Kidney (tissue), 14 donors: ENCODE measurements around the gene SURF6. TPM values are rescaled to one million over a fixed set of nuclear protein-coding genes. Genes with fewer than 3 reads are reported as not detected.

Experiments used
- DNase-seq, 5 donors: peaks; one replicate each; pipeline ENCODE4 v3.0.0-alpha.2; 2013 to 2020
- FAIRE-seq: peaks from 2 replicates; lab custom pipeline; 2012; peaks lifted over from hg19 to GRCh38; lab: Jason Lieb, UNC
- H3K27ac ChIP-seq, 2 donors: one replicate each; pipeline ENCODE4 v1.7.0; 2013; ENCODE audit warnings: low read depth in 2 of 2, low read length in 2 of 2, inconsistent platforms in 1 of 2
- H3K27me3 ChIP-seq: one replicate; pipeline ENCODE4 v1.7.1; 2013; ENCODE audit warnings: low read length, inconsistent platforms; ENCODE audit not compliant: control insufficient read depth, insufficient read depth
- H3K36me3 ChIP-seq, 3 donors: one replicate each; pipeline versions ENCODE4 v1.7.0 to v1.7.1; 2013; ENCODE audit warnings: low read length in 3 of 3, control low read depth in 1 of 3, inconsistent platforms in 1 of 3; ENCODE audit not compliant: insufficient read depth in 3 of 3, control insufficient read depth in 2 of 3
- H3K4me1 ChIP-seq, 3 donors: one replicate each; pipeline versions ENCODE4 v1.7.0 to v1.7.1; 2013; ENCODE audit warnings: low read length in 3 of 3, inconsistent platforms in 1 of 3, low read depth in 1 of 3; ENCODE audit not compliant: control insufficient read depth in 2 of 3, insufficient read depth in 2 of 3
- H3K4me3 ChIP-seq, 3 donors: one replicate each; pipeline versions ENCODE4 v1.7.0 to v1.8.1; 2013; ENCODE audit warnings: low read length in 3 of 3, control low read depth in 1 of 3, inconsistent platforms in 1 of 3
- H3K9ac ChIP-seq, 3 donors: one replicate each; pipeline versions ENCODE4 v1.7.0 to v1.7.1; 2013; ENCODE audit warnings: low read length in 3 of 3, control low read depth in 1 of 3, inconsistent platforms in 1 of 3
- H3K9me3 ChIP-seq, 3 donors: one replicate each; pipeline versions ENCODE4 v1.7.0 to v1.7.1; 2013; ENCODE audit warnings: low read length in 3 of 3, control low read depth in 1 of 3, inconsistent platforms in 1 of 3; ENCODE audit not compliant: control insufficient read depth in 2 of 3, insufficient read depth in 1 of 3
- intact Hi-C: fragments of 100-400 bp; cut with DNase I; formaldehyde crosslinking; loops from one replicate; pipeline ENCODE4 v1.11.1; 2022
- polyA plus RNA-seq: library from polyadenylated mRNA; stranded (reverse); fragments of 350-450 nt; fragmentation: Illumina TruSeq; extraction: RNeasy Lipid Tissue Mini Kit (QIAGEN cat#74804); gene quantifications from one replicate; pipeline ENCODE4 v1.2.3, GENCODE V29; 2014; ENCODE audit warnings: low read depth, low replicate concordance; ENCODE audit not compliant: insufficient read depth
- total RNA-seq: library from RNA; stranded (reverse); fragmentation: NEBNext Ultra II Directional; extraction: Animal tissue kit (Norgen Biotek cat#: 25700); gene quantifications from one replicate; pipeline ENCODE4 v1.2.1, GENCODE V29; 2021
- TF ChIP-seq, protein P1 (sequence below): IDR thresholded peaks from 3 replicates; pipeline ENCODE4 v1.5.1; 2012; ENCODE audit warnings: mild to moderate bottlenecking, moderate library complexity, borderline replicate concordance; ENCODE audit not compliant: insufficient read depth; ENCODE audit errors: extremely low read depth
- donor health status: control.
- donor health status: control.
- donor health status: control.
- donor health status: control.
- donor health status: control.
- donor health status: DM: yes; HTN: yes; CAD: no.
- donor health status: Normal renal cell carcinoma (clear cell type).

SURF6 gene
- total and polyA plus RNA-seq, 2 donors from 2014 or later, result 16.8 to 17.3 TPM

GRCh38 chr9:133362359-133363044, 26.5 kb upstream of the SURF6 start:
- Histone ChIP-seq H3K27ac (peak overlapping the region; percentile 28 to 55), H3K4me1 (peaks cover 3 to 33% (median 22%) of the 10 kb centered on the region in 3 donors), H3K4me3 (no peak overlapping the region), H3K9me3 (no peaks in the 10 kb centered on the region), H3K36me3 (peaks cover 7 to 59% (median 29%) of the 10 kb centered on the region in 3 donors), H3K27me3 (no peaks in the 10 kb centered on the region), H3K9ac (peak overlapping the region in 1 of 3 donors; percentile 44)
- DNase-seq, result peak in 1 of 5 donors; percentile 66
- TF ChIP-seq, protein P1, sequence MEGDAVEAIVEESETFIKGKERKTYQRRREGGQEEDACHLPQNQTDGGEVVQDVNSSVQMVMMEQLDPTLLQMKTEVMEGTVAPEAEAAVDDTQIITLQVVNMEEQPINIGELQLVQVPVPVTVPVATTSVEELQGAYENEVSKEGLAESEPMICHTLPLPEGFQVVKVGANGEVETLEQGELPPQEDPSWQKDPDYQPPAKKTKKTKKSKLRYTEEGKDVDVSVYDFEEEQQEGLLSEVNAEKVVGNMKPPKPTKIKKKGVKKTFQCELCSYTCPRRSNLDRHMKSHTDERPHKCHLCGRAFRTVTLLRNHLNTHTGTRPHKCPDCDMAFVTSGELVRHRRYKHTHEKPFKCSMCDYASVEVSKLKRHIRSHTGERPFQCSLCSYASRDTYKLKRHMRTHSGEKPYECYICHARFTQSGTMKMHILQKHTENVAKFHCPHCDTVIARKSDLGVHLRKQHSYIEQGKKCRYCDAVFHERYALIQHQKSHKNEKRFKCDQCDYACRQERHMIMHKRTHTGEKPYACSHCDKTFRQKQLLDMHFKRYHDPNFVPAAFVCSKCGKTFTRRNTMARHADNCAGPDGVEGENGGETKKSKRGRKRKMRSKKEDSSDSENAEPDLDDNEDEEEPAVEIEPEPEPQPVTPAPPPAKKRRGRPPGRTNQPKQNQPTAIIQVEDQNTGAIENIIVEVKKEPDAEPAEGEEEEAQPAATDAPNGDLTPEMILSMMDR, result no peak
- FAIRE-seq, result no peak
- intact Hi-C loops, result no loop called here

DNA sequence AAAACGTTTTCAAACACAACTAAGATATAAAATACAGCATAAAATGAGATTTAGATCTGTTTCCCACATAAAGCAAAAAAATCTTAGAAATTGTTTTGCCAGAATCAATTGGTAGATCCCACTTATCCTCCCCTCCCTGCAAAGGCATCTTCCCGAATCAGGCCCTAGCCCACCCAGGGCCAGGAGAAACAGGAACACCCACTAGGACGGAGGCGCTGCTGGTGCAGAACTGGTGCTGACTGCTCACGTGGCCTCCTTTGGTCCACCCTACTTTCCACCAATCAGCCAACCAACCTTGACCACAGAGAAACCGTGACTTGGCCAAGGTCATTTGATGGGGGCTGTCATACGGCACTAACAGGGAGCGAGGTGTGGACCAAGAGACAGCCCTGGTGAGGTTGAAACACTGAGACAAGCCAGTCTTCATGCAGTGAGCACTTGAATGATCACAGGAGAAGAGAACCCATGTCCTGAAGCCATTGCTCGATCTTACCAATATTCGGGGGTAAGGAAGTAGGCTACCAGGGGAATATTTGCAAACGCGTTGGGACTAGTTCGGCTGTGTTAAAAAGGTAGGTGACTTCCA, 25.6 kb upstream of the SURF6 start:
- no peak for FAIRE-seq
- Histone ChIP-seq H3K36me3 (peaks cover 7 to 52% (median 24%) of the 10 kb centered on the region in 3 donors), H3K27ac (peak overlapping the region; percentile 4 to 55)

DNA sequence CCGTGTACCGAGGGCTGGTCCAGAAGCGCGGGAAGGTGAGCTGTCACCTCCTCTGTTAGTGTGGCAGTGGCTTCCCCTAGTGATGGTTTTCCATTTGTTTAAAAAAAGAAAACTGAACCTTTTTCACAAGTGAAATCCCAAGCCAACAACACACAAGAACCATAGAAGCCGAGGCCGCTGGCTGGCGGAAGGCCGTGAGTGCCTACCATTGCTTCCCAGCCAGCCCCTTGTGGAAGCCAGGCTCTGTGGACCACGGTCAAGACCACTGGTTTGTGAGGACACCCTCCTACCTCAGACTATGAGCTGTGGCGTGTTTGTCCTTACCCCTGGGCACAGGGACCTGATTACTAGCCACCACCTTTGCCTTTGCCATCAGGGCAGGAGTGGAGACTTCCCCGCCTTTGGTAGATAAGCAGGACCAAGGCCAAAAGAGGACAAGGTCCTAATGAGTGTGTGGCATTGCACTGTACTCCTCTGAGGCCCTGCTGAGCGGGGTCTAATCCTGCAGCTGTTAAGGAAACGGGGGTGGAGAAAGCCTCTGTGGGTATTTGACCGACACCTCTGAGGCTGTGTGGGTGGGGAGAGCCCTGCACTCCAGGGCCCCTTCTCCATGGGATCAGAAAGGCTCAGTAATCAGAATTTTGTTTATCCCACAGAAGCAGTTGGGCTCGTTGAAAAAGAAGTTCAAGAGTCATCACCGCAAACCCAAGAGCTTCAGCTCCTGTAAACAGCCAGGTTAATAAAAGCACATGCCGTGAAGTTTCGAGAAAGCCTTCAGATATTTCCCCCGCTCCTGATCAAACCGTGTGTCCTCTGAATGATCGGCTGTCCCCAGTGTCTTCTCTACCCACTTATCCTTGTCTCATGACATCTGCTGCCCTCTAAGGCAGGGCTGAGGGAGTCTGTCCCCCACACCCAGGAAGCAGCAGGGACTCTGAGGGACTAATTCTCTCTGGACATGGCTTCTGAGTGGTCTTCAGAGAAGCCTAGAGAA, 24.7 kb upstream of the SURF6 start:
- Histone ChIP-seq H3K4me3 (no peak overlapping the region), H3K36me3 (peaks cover 7 to 44% (median 16%) of the 10 kb centered on the region in 3 donors), H3K4me1 (peaks cover 3 to 35% (median 14%) of the 10 kb centered on the region in 3 donors), H3K27ac (no peak overlapping the region), H3K9ac (peak overlapping the region in 1 of 3 donors; percentile 13), H3K27me3 (no peaks in the 10 kb centered on the region), H3K9me3 (no peaks in the 10 kb centered on the region)
- no peak for FAIRE-seq
- intact Hi-C loops, result no loop called here
- TF ChIP-seq, protein P1, result no peak
- DNase-seq, result no peak

More for the DNA sequence above, 25.6 kb upstream of the SURF6 start:
- TF ChIP-seq, protein P1, result no peak
- intact Hi-C loops, result no loop called here
- Histone ChIP-seq H3K27me3 (no peaks in the 10 kb centered on the region), H3K9me3 (no peaks in the 10 kb centered on the region), H3K4me3 (no peak overlapping the region), H3K9ac (peak overlapping the region in 1 of 3 donors; percentile 44), H3K4me1 (peaks cover 3 to 35% (median 21%) of the 10 kb centered on the region in 3 donors)
- no peak for DNase-seq
